Tibial nerve (tissue), 3 donors: ENCODE data around the gene LRFN2.

Experiments used
- CTCF ChIP-seq, 5 experiments: fragments of 200-600 bp in 3 of 5; fragments of 450-650 bp in 2 of 5; sonication (generic) in 3 of 5; IDR thresholded peaks; one replicate each; pipeline ENCODE4 v1.5.1; 2016 to 2019; ENCODE audit warnings: antibody characterized with exemption in 5 of 5, mild to moderate bottlenecking in 3 of 5, moderate library complexity in 2 of 5
- POLR2A ChIP-seq, 2 donors: fragments of 450-650 bp; IDR thresholded peaks; one replicate each; pipeline ENCODE4 v1.6.1; 2017; ENCODE audit warnings: antibody characterized with exemption in 2 of 2, mild to moderate bottlenecking in 2 of 2, moderate library complexity in 2 of 2

GRCh38 chr6:40469323-40469722, 117.8 kb downstream of the LRFN2 start:
- TF ChIP-seq CTCF (IDR thresholded peaks at IDR 0.05) = no peak
- TF ChIP-seq POLR2A (IDR thresholded peaks at IDR 0.05) = no peak
